ENCODE results near the gene PRLR. TPM values are rescaled to one million over a fixed set of nuclear protein-coding genes. Genes with fewer than 3 reads are reported as not detected.

The PRLR gene
- total and polyA plus RNA-seq, 11 donors: 0.08 to 2.2 (median 0.57) TPM

DNA sequence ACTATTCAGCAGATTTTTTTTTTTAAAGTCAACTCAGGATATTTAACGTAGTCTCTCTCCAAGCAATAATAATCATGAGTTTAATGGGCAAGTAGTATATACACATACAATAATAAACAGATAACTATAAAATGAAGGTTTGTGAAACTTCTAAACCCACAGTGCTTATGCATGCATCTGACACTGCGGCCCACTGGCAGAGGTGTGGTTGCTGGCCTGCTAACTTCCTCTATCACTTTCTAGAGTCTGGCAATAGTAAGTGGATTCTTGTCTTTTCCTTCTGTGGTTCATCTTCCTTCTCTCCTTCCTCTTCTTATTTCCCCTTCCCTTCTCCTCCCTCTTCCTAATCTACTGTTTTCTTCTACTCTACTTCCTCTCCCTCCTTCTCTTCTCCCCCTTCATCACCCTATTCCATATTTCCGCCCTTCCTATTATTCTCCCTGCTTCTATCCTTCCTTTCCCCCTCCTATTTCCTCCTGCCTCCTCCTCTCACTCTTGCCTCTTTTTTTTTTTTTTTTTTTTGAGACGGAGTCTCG, 164.0 kb downstream of the PRLR start:
- ATAC-seq: no peak
- intact Hi-C loops (cut with DNase I): no loop called here
- peaks cover 0 to 6% (median 0%) of the 10 kb centered on the region in 9 donors for H3K27me3 ChIP-seq
- no peak for TF ChIP-seq CTCF (IDR thresholded peaks at IDR 0.05)
- H3K27ac ChIP-seq: no peak overlapping the region
- DNase-seq: no peak
- WGBS, 4 donors: 90 to 93% (median 92%) methylated on average over 5 of the region's 5 CpGs
- no peaks in the 10 kb centered on the region for H3K9me3 ChIP-seq
- H3K4me1 ChIP-seq: peaks cover 0 to 4% (median 0%) of the 10 kb centered on the region in 12 donors
- no peaks in the 10 kb centered on the region for H3K36me3 ChIP-seq
- no peak overlapping the region for H3K4me3 ChIP-seq

DNA sequence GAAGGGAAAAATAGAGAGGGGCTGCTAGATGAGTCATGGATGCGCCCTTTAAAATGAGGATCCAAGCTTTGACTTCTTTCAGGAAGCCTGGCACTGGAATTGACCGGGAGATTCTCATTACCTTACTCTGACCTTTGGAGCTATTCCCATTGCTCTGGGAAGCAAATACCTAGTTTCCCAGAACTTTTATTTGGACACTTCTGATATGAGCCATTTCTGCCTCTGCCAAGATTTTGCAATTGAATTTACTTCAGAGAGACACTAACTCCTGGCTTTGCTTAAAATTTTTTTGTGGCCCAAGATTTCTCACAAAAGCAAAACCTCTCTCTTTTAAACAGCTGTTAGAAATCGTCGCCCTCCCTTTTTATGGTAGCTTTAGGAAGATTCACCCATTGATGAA, 166.9 kb downstream of the PRLR start:
- TF ChIP-seq CTCF (IDR thresholded peaks at IDR 0.05): no peak
- TF ChIP-seq POLR2A (IDR thresholded peaks at IDR 0.05): no peak
- H3K27me3 ChIP-seq: peaks cover 0 to 6% (median 0%) of the 10 kb centered on the region in 9 donors
- H3K27ac ChIP-seq: no peak overlapping the region
- intact Hi-C loops (cut with DNase I): no loop called here
- ATAC-seq (no peak), DNase-seq (no peak)
- H3K36me3 ChIP-seq: no peaks in the 10 kb centered on the region
- no peaks in the 10 kb centered on the region for H3K9me3 ChIP-seq
- no peak overlapping the region for H3K4me3 ChIP-seq
- H3K4me1 ChIP-seq: peaks cover 0 to 4% (median 0%) of the 10 kb centered on the region in 12 donors
- 76 to 87% (median 86%) methylated on average over 4 of the region's 4 CpGs for WGBS, 4 donors

GRCh38 chr5:35061211-35061770, 169.0 kb downstream of the PRLR start:
- no peaks in the 10 kb centered on the region for H3K36me3 ChIP-seq
- WGBS, 4 donors: 90 to 94% (median 94%) methylated on average over 2 of the region's 2 CpGs
- no peak for ATAC-seq
- intact Hi-C loops (cut with DNase I): no loop called here
- no peak for DNase-seq
- H3K4me3 ChIP-seq: no peak overlapping the region
- no peaks in the 10 kb centered on the region for H3K9me3 ChIP-seq
- H3K27me3 ChIP-seq: peaks cover 0 to 9% (median 0%) of the 10 kb centered on the region in 9 donors
- H3K27ac ChIP-seq: no peak overlapping the region
- no peak for TF ChIP-seq CTCF (IDR thresholded peaks at IDR 0.05)
- TF ChIP-seq POLR2A (IDR thresholded peaks at IDR 0.05): no peak
- H3K4me1 ChIP-seq: peaks cover 0 to 4% (median 0%) of the 10 kb centered on the region in 12 donors

- intact Hi-C loops (cut with DNase I): no loop called here
These were observed 170.1 kb downstream of the PRLR start for GRCh38 chr5:35060236-35060635.

More at GRCh38 chr5:35060236-35060635, 170.1 kb downstream of the PRLR start:
- Histone ChIP-seq H3K36me3 (no peaks in the 10 kb centered on the region), H3K4me3 (no peak overlapping the region), H3K27me3 (peaks cover 0 to 6% (median 0%) of the 10 kb centered on the region in 9 donors), H3K4me1 (no peaks in the 10 kb centered on the region), H3K9me3 (no peaks in the 10 kb centered on the region), H3K27ac (no peak overlapping the region)
- TF ChIP-seq POLR2A (IDR thresholded peaks at IDR 0.05) (no peak), CTCF (IDR thresholded peaks at IDR 0.05) (no peak)
- no peak for DNase-seq
- 70 to 98% (median 83%) methylated on average over 2 of the region's 2 CpGs for WGBS, 4 donors
- ATAC-seq: no peak

All from heart left ventricle (tissue), 16 donors.